GM20431 (cell line): ENCODE data around the gene CCDC9.
"Not testable (repeated sequence)": the region's sequence is repeated elsewhere in the genome, so short reads cannot be mapped to it uniquely, and the experiment has no call there.

Source experiments
- in situ Hi-C: fragments of 300-500 bp; cut with MseI, MboI; formaldehyde crosslinking; loops from one replicate; pipeline ENCODE4 v1.15.0; 2020; ENCODE audit warnings: low sequenced_read_pairs; ENCODE audit not compliant: unreplicated experiment

Gene CCDC9

DNA sequence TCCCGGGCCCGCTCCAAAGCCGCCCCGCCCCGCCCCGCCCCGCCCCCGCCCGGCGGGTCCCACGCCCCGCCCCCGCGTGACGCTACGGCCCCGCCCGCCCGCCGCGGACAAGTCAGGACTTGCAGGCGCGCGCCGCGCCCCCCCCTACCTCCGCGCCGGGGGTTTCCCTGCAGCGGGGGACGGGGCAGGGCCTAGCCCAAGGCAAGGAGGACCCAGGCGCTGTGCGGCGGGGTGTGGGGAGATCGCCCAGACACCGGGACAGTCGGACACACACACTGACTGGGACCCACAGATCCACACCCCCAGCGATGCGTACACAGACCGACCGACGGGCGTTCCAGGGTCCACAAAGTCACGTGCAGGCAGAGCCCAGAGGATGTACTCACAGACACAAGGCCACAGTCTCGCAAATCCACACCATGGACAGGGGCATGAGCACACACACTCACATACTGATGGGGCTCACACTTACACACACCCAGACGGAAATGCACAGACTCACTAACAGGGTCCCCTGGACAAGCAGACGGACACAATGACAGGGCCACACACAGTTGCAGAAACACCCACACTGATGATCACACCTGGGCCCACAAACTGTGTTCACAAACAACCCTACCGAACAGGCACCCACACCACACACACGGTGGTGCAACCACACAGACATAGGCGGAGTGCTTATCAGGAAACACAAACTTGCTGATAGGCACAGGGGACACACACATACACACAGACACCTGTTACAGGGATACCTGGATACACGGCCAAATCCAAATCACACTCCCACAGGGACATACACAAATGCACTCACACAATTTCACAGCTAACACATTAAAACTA is 24.9 kb upstream of the CCDC9 start:
- in situ Hi-C loops, result no loop called here

DNA sequence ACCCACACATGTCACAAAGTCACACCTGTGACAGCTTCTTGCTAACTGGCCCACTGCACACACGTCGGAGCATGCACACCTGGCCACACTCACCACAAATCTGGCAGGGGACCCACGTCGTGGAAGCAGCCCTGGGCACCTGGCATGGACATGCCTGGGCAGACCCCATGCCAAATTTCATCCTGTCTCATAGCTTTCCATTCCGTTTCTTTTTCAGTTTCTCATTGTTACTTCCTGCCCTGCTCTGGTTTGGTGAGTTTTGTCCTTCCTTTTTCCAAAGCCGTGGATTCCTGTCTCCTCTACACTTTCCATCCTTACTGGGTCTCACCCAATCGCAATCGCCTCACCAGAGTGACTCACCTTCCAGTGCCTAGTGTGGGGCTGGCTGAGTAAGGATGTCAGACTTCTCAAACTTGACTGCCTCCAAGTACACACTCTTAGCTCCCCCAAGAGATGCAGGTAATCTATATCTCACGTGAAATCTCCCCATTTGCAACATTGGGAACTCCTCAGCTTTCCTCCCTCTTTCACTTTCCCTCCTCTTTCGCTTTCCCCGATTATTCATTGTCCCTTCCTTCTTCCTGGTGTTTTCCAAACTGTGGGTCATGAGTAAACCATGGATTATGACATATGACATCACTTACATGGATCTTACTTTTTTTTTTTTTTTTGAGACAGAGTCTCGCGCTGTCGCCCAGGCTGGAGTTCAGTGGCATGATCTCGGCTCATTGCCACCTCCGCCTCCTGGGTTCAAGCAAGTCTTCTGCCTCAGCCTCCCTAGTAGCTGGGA is 23.7 kb upstream of the CCDC9 start:
- in situ Hi-C loops, result no loop called here

DNA sequence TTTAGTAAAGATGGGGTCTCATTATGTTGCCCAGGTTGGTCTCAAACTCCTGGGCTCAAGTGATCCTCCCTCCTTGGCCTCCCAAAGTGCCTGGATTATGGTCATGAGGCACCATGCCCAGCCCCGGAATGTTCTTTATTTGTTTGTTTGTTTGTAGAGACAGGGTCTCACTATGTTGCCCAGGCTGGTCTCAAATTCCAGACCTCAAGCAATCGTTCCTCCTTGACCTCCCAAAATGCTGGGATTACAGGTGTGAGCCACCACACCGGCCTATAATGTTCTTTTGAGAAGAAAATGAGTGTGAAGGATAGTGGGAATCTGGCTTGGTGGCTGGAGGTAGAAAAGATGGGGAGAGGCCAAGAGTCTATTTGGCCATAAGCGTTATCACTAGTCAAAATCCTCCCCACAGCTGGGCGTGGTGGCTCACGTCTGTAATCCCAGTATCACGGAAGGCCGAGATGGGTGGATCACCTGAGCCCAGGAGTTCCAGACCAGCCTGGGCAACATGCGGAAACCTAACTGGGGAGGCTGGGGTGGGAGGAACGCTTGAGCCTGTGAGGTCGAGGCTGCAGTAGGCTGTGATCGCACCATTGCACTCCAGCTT is 20.2 kb upstream of the CCDC9 start:
- in situ Hi-C loops, result no loop called here

DNA sequence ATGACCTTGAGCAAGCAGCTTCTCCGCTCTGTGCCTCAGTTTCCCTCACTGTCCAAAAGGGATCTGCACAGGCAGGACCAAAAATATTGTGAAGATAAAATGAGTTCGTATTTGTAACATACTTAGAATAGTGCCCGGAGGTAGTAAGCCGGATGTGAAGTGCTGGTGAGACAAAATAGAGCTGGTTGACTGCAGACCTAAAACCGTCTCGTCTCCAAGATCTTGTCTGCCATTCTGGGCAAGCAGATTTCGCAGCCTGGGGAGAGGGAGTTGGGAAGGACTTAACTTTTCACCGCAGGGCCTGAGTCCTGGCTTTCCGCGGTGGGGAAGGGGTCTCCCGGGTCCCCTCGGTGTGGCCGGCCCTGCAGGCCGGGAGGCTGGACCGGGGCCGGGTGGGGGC is 17.2 kb upstream of the CCDC9 start:
- in situ Hi-C loops, result no loop called here

DNA sequence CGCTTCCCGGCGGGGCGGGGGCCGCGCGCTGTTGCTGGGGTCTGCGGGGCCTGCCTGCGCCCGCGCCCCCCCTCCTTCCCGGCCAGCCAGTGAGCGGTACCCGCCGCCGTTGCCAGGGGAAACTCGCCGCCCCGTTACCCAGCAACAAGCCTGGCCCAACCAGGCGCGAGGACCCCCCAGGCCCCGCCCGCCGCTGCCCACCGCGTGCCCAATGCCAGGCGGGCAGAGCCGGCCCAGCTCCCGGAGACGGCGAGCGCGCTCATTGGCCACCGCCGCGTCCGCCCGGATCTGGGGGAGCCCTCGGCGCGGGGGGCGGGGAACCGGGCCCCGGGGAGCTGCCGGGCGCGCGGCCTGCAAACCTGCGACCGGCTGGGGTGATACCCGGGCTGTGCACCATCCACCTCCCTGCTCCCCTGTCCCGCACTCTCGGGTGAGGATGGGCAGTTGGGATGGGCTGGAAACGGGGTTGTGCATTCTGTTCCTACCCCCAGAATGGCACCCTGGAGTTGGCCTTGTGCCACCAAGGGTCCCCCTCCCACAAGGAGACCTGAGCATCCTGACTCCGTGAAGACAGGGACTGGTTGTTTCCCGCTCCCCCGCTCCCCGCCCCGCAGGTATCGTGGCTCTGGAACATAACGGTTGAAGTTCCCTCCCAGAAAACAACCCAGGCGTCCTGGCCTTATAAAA is 16.6 kb upstream of the CCDC9 start:
- in situ Hi-C loops, result no loop called here

DNA sequence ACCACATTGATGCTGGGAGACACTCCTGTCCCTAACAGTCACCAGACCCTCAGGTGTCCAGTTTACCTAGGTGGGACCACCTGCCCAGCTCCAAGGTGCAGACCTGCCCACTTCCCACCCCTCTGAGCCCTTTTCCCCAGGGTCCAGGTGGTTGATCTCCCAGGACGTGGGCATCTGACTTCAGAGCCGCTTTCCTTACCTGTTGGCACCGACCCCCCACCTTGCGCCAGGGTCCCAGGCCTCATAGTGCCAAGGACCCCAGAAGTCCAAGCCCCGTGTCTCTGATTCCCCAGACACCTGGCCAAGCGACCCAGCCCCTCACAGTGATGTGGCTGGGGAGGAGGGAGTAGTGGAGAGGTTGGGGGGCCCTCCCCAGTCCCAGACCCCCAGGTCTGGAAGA is 15.8 kb upstream of the CCDC9 start:
- in situ Hi-C loops, result no loop called here

DNA sequence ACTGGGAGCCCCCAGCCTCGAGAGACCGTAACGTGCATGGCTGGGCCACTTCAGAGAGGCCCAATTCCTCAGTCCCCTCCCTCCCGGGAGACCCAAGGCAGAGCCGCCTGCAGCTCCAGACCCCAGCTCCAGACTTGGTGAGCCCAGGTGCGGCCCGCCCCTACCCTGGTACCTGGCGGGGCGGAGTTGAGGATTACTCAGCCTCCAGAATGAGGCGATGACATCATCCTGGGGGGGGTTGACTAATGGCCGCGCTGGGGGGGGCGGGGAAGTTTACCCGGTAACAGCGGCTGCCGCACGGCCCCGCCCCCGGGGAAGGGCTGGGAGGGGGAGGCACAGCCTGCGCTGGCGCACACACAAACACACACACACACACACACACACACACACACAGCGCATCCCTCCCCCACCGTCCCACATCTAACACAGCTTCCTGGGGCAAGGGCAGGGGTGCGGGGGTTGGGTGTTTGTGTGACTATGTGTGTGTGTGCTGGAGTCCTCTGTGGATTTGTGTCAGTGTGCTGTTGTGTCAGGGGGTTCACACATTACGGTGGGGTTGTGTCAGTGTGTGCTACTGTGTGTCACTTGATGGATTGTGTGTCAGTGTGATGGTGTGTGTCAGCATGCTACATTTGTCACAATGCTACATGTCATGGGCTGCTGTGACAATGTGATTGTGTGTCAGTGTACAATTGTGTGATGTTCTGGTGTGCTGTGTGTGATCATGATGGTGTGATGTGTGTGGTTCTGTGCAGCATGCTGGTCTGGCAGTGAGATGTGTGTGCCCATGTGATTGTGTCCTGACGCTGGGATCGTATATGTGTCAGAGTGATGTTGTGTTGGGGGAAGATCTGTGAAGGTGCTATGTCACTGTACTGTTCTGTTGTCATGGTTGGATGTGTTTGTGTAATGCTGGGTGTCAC is 15.1 kb upstream of the CCDC9 start:
- in situ Hi-C loops, result no loop called here

DNA sequence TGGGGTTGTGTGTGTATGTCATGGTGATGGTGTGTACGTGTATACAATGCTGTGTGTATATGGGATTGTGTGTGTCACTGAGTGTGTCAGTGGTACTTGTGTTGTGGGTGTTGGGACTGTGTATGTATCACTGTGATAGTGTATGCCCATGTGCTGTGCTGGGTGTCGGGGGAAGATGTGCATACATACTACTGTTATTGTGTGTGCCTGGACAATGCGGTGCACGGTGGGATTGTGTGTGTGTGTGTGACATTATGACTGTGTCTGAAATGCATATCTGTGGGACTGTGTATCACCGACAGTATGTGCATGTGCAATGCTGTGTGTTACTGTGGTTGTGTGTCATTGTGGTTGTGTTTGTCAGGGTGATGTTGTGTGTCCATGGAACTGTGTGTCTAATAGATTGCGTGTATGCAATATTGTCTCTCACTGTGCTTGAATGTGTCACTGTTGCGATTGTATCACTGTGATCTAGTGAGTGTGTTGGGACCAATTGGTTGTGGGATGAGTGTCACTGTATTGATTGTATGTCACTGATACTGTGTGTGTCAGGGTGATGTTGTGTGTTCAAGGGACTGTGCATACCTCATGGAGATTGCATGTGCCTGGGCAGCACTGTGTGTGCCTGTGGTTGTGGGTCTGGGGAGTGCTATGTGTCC is 14.3 kb upstream of the CCDC9 start:
- in situ Hi-C loops, result no loop called here

DNA sequence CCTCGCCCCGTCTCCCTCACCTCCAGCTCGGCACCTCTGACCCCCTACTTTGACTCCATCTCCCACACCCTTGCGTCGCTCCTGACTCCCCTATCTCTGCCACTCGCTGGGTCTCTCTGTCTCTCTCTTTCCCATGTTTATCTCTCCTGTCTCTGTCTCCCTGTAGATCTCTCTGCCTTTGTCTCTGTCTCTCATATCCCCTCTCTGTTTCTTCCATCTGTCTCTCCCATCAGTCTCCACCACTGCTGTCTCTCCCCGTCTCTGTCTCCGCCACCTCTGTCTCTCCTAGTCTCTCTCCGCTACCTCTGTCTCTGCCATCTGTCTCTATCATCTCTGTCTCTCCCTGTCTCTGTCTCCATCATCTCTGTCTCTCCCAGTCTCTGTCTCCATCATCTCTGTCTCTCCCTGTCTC is 13.0 kb upstream of the CCDC9 start:
- in situ Hi-C loops, result no loop called here

DNA sequence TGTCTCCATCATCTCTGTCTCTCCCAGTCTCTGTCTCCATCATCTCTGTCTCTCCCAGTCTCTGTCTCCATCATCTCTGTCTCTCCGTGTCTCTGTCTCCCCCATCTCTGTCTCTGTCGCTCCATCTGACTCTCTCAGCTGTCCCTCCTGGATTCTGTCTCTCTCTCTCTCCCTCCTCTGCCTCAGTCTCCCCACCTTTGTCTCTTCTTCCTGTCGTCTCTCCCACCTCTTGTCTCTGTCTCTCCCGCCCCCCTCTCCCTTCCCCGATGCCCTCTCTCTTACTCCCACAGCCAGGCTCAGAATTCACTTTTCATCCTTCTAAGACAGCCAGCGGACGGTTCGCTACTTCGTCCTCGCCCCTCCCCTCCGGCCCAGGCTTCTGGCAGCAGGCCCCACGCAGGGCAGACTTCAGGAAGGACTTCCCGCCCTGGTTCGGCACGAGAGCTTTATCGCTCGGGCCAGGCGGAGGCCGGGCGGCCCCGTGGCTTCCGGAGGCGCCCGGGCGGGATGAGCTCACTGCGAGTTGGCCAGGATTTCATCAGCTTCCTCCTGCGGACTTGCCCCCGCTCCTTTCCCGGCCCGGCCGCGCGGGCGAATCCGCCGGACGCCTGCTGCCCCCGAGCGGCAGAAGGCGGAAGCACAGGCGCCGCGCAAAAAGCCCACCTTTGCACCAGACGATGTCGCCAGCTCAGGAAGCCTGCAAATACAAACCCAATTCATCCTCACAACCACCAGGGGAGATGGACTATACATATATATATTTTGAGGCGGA is 12.4 kb upstream of the CCDC9 start:
- in situ Hi-C loops, result no loop called here

DNA sequence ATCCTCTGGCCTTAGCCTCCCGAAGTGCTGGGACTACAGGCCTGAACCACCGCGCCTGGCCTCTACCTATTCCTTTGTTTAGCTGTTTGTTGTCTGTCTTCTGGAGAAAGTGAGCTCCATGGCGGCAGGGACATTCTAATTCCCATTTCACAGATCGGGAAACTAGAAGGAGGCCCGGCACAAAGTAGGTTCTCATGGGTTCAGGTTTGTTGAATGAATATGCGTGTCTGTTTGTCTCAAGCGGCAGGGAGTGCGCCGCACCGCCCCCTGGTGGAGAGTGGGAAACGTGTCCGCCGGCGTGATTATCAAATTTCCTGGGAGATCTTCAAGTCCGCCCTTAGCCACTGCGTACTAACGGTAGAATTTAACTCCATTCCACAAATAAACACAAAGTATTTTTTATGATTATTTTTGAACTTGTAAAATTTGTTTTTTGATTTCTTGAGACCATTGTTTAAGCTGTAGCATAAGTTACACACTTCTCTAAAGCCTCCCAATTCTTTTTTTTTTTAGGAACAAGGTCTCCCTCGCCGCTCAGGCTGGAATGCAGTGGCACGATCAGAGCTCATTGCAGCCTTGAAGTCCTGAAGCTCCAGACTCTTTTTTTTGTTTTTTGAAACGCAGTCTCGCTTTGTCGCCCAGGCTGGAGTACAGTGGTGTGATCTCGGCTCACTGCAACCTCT is 8.9 kb upstream of the CCDC9 start:
- in situ Hi-C loops, result no loop called here

DNA sequence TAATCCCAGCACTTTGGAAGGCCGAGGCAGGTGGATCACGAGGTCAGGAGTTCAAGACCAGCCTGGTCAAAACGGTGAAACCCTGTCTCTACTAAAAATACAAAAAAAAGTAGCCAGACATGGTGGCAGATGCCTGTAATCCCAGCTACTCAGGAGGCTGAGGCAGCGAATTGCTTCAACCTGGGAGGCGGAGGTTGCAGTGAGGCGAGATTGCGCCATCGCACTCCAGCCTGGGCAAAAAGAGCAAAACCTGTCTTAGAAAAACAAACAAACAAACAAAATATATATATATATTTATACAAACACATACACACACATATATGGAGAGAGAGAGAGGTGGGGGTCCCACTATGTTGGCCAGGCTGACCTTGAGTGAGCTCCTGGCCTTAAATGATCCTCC is 3.3 kb upstream of the CCDC9 start:
- in situ Hi-C loops, result not testable (repeated sequence)

DNA sequence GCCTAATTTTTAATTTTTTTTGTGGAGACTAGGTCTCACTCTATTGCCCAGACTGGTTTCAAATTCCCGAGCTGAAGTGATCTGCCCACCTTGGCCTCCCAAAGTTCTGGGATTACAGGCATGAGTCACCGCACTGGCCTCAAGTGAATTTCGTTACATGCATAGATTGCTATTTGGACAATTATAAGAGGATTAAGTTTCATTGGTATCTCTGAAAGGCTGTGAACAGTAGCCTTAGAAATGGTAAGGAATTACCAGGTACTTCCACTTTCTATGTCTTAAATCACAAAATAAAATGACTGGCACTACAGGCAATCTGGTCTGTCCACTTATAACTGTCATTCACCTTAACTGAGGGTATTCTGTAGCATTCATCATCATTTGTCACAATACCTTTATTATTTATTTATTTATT is 2.9 kb upstream of the CCDC9 start:
- in situ Hi-C loops, result no loop called here

DNA sequence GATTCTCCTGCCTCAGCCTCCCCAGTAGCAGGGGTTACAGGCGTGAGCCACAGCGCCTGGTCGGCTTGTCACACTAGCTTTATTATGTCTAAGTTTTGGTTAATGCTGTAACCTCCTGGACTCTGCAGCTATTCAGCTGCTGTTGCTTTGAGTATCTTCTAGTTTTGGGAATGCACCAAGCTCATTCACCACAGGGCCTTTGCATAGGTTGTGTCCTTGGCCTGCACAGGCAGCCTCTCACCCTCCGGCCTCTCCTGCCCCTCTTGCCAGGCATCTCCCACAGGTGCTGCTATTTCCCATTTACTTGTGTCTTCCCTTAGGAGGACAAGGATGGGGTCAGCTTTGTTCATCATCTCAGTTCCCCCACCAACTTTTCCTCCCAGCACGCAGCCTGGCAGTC is 2.4 kb upstream of the CCDC9 start:
- in situ Hi-C loops, result no loop called here

DNA sequence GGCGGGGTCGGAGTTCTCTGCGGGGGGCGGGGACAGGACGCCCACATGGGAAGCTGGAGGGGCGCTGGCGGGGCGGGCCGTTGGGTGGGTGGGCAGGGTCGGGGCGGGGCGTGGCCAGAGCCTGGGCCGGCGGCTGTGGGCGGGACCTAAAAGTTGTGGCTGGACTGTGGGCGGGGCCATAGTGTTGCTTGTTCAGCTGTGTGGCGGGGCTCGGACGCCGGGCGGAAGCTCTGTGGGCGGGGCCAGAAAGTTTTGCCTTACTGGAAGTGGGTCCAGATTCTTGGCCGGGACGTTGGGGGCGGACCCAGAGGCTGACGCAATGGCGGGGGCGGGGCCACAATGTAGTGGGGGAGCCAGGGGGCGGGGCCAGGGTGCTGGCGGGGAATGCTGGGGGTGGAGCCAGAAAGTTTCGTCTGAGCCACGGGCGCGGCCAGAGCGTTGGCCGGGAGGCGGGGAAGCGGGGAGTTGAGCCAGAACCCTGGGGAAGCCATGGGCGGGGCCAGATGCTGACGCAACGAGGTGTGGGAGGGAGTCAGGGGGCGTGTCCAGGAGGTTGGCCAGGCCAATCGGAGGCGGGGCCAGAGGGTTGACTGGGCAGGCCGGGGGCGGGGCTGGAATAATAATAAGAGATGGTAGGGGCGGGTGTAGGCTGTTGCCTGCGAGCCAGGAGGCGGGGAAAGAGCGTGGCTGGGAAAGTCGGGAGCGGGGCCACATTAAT is 527 bp downstream of the CCDC9 start:
- in situ Hi-C loops, result no loop called here

DNA sequence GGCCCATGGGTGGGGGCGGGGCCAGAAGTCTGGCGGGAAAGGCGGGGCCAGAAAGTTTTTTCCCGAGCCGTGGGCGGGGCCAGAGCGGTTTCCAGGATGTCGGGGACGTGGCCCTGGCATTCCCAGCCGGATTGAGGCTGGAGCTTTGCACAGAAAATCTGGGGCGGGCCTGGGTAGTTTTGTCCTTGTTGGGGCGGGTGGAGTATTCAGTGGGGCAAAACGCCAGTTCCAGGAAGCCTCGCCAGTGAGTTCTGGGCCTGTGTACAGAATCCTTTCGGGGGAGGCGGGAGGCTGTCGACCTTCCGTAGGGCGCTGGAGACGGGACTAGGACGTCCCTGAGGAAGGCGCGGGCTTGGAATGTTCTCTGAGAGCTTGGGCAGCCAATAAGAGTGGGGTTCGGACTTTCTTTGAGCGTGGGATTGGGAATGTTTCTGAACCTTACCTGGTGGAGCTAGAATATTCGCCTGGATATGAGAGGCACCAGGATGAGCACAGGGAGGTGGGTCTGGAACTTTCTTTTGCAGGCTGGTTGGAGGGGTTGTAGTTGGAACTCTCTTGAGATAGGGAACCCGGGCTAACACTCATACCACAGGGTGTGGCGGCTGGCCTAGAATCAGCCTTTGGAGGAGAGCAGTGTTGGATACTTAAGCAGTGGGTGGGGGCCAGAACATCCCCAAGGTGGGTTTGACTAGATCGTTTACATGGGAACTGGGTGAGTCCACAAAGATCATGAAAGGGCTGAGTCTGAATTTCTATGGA is 1.3 kb downstream of the CCDC9 start:
- in situ Hi-C loops, result no loop called here
